HepG2 (cell line): ENCODE measurements around the gene PTPRF. TPM values are rescaled to one million over a fixed set of nuclear protein-coding genes. Genes with fewer than 3 reads are reported as not detected.

Source experiments
- DNMT3B ChIP-seq: conservative IDR thresholded peaks from 2 replicates; pipeline ENCODE4 v1.6.1; 2016; ENCODE audit warnings: missing biosample characterization, control low read depth
- FOXK1 ChIP-seq: sonication (generic); formaldehyde crosslinking; IDR thresholded peaks from 2 replicates; pipeline ENCODE4 v1.4.0; 2020; ENCODE audit warnings: low read depth, missing genetic modification reagents, borderline replicate concordance
- GATAD2A ChIP-seq: IDR thresholded peaks from 2 replicates; pipeline ENCODE4 v1.6.1; 2016
- GMEB1 ChIP-seq: sonication (generic); formaldehyde crosslinking; IDR thresholded peaks from 2 replicates; pipeline ENCODE4 v1.5.1; 2020; ENCODE audit warnings: missing genetic modification reagents, mild to moderate bottlenecking, borderline replicate concordance
- MBD4 ChIP-seq: IDR thresholded peaks from 2 replicates; pipeline ENCODE4 v1.6.1; 2012; ENCODE audit warnings: low read length, inconsistent platforms, borderline replicate concordance
- MIXL1 ChIP-seq: IDR thresholded peaks from 2 replicates; pipeline ENCODE4 v1.6.1; 2016
- NCOA1 ChIP-seq: sonication (generic); formaldehyde crosslinking; IDR thresholded peaks from 2 replicates; pipeline ENCODE4 v1.9.0; 2021; ENCODE audit warnings: missing genetic modification reagents
- RAD21 ChIP-seq: fragments of 450-650 bp; formaldehyde crosslinking; IDR thresholded peaks from 2 replicates; pipeline ENCODE4 v1.5.0; 2020; ENCODE audit warnings: mild to moderate bottlenecking
- SALL1 ChIP-seq: sonication (generic); formaldehyde crosslinking; IDR thresholded peaks from 2 replicates; pipeline ENCODE4 v1.8.0; 2022; ENCODE audit warnings: mild to moderate bottlenecking, missing genetic modification reagents
- SMAD3 ChIP-seq: sonication (generic); formaldehyde crosslinking; IDR thresholded peaks from 2 replicates; pipeline ENCODE4 v1.4.0; 2020; ENCODE audit warnings: missing genetic modification reagents
- SP5 ChIP-seq: IDR thresholded peaks from 2 replicates; pipeline ENCODE4 v1.6.1; 2016; ENCODE audit warnings: low read depth, borderline replicate concordance
- STAT5B ChIP-seq: sonication (generic); formaldehyde crosslinking; IDR thresholded peaks from 2 replicates; pipeline ENCODE4 v1.4.0; 2020; ENCODE audit warnings: missing genetic modification reagents
- TFAP4 ChIP-seq: sonication (generic); IDR thresholded peaks from 2 replicates; pipeline ENCODE4 v1.6.1; 2016; ENCODE audit warnings: low read depth, borderline replicate concordance
- ZNF10 ChIP-seq: sonication (generic); formaldehyde crosslinking; IDR thresholded peaks from 2 replicates; pipeline ENCODE4 v1.4.0; 2020; ENCODE audit warnings: mild to moderate bottlenecking, low read depth, missing genetic modification reagents, borderline replicate concordance
- ZNF124 ChIP-seq: sonication (generic); formaldehyde crosslinking; IDR thresholded peaks from 2 replicates; pipeline ENCODE4 v1.4.0; 2020; ENCODE audit warnings: missing genetic modification reagents
- ZNF256 ChIP-seq: sonication (generic); formaldehyde crosslinking; conservative IDR thresholded peaks from 2 replicates; pipeline ENCODE4 v1.4.0; 2020; ENCODE audit warnings: missing genetic modification reagents
- ZNF652 ChIP-seq: IDR thresholded peaks from 2 replicates; pipeline ENCODE4 v1.6.1; 2016; ENCODE audit warnings: low read depth, borderline replicate concordance
- ZNF749 ChIP-seq: sonication (generic); formaldehyde crosslinking; IDR thresholded peaks from 2 replicates; pipeline ENCODE4 v1.8.0; 2022; ENCODE audit warnings: mild to moderate bottlenecking, missing genetic modification reagents, moderate library complexity, borderline replicate concordance
- ZNF772 ChIP-seq: sonication (generic); formaldehyde crosslinking; IDR thresholded peaks from 2 replicates; pipeline ENCODE4 v1.5.0; 2020; ENCODE audit warnings: mild to moderate bottlenecking, missing genetic modification reagents
- polyA plus RNA-seq, 8 experiments: library from polyadenylated mRNA; depleted of rRNA in 3 of 8; stranded (reverse) in 7 of 8; unstranded in 1 of 8; fragments of >200 nt; fragmentation: Illumina TruSeq in 4 of 8; extraction: Trizol in 4 of 8; gene quantifications; 2 replicates each; pipeline versions ENCODE4 v1.2.1 to v1.2.3, GENCODE V29; 2011 to 2016; ENCODE audit warnings: low read depth in 4 of 8, missing spikeins in 1 of 8, mixed read lengths in 1 of 8; ENCODE audit not compliant: insufficient read depth in 1 of 8
- total RNA-seq, 5 experiments: library from RNA; depleted of rRNA; stranded (reverse); fragments of >200 nt; fragmentation: Illumina TruSeq; extraction: Trizol; gene quantifications; 2 replicates each; pipeline ENCODE4 v1.2.3, GENCODE V29; 2016; ENCODE audit warnings: low read depth in 1 of 5
- TF ChIP-seq, protein P1 (sequence below): IDR thresholded peaks from 2 replicates; pipeline ENCODE4 v1.6.1; 2016
- TF ChIP-seq, protein P2 (sequence below): sonication (generic); formaldehyde crosslinking; IDR thresholded peaks from 2 replicates; pipeline ENCODE4 v1.4.0; 2020; ENCODE audit warnings: missing genetic modification reagents
- TF ChIP-seq, protein P3 (sequence below): sonication (generic); formaldehyde crosslinking; IDR thresholded peaks from 2 replicates; pipeline ENCODE4 v1.4.0; 2020; ENCODE audit warnings: low read depth, missing genetic modification reagents

Gene PTPRF
- total and polyA plus RNA-seq, 2 of the 13 experiments (the other 11 are each of a cell fraction or from before 2014, with no cell fraction given): 55.9 to 167 TPM

- TF ChIP-seq STAT5B (CRISPR knock-in tag) (no peak), SP5 (CRISPR knock-in tag) (peak; percentile 95), RAD21 (CRISPR knock-in tag) (no peak; the same call in 1 of the 2 replicates), GATAD2A (peak; percentile 98), TFAP4 (peak; percentile 84), MIXL1 (CRISPR knock-in tag) (peak; percentile 98), FOXK1 (CRISPR knock-in tag) (peak; percentile 98), MBD4 (no peak), ZNF749 (CRISPR knock-in tag) (peak; percentile 66; the same call in 1 of the 2 replicates), ZNF124 (CRISPR knock-in tag) (peak; percentile 76; the same call in 1 of the 2 replicates), ZNF256 (0 out of 2 replicates have a peak, but pooled peaks have one; percentile 13), DNMT3B (0 out of 2 replicates have a peak, but pooled peaks have one; percentile 86), SALL1 (CRISPR knock-in tag) (peak; percentile 92), GMEB1 (CRISPR knock-in tag) (no peak; the same call in 1 of the 2 replicates), ZNF772 (CRISPR knock-in tag) (peak; percentile 85), NCOA1 (peak; percentile 90; the same call in 1 of the 2 replicates), ZNF652 (CRISPR knock-in tag) (peak; percentile 64; the same call in 1 of the 2 replicates), ZNF10 (CRISPR knock-in tag) (no peak), SMAD3 (CRISPR knock-in tag) (peak; percentile 93; the same call in 1 of the 2 replicates)
- TF ChIP-seq, protein P1, sequence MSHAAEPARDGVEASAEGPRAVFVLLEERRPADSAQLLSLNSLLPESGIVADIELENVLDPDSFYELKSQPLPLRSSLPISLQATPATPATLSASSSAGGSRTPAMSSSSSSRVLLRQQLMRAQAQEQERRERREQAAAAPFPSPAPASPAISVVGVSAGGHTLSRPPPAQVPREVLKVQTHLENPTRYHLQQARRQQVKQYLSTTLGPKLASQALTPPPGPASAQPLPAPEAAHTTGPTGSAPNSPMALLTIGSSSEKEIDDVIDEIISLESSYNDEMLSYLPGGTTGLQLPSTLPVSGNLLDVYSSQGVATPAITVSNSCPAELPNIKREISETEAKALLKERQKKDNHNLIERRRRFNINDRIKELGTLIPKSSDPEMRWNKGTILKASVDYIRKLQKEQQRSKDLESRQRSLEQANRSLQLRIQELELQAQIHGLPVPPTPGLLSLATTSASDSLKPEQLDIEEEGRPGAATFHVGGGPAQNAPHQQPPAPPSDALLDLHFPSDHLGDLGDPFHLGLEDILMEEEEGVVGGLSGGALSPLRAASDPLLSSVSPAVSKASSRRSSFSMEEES: peak; percentile 88
- TF ChIP-seq, protein P2, sequence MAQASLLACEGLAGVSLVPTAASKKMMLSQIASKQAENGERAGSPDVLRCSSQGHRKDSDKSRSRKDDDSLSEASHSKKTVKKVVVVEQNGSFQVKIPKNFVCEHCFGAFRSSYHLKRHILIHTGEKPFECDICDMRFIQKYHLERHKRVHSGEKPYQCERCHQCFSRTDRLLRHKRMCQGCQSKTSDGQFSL: peak; percentile 24; the same call in 1 of the 2 replicates
- TF ChIP-seq, protein P3, sequence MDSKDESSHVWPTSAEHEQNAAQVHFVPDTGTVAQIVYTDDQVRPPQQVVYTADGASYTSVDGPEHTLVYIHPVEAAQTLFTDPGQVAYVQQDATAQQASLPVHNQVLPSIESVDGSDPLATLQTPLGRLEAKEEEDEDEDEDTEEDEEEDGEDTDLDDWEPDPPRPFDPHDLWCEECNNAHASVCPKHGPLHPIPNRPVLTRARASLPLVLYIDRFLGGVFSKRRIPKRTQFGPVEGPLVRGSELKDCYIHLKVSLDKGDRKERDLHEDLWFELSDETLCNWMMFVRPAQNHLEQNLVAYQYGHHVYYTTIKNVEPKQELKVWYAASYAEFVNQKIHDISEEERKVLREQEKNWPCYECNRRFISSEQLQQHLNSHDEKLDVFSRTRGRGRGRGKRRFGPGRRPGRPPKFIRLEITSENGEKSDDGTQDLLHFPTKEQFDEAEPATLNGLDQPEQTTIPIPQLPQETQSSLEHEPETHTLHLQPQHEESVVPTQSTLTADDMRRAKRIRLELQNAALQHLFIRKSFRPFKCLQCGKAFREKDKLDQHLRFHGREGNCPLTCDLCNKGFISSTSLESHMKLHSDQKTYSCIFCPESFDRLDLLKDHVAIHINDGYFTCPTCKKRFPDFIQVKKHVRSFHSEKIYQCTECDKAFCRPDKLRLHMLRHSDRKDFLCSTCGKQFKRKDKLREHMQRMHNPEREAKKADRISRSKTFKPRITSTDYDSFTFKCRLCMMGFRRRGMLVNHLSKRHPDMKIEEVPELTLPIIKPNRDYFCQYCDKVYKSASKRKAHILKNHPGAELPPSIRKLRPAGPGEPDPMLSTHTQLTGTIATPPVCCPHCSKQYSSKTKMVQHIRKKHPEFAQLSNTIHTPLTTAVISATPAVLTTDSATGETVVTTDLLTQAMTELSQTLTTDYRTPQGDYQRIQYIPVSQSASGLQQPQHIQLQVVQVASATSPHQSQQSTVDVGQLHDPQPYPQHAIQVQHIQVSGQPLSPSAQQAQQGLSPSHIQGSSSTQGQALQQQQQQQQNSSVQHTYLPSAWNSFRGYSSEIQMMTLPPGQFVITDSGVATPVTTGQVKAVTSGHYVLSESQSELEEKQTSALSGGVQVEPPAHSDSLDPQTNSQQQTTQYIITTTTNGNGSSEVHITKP (CRISPR knock-in tag): peak; percentile 87
Observed at GRCh38 chr1:43548285-43549271, 17.9 kb downstream of the PTPRF start (continued).
